Measurements from ENCODE around the gene CCDC9. TPM values are rescaled to one million over a fixed set of nuclear protein-coding genes. Genes with fewer than 3 reads are reported as not detected.
A peak's percentile ranks its signal among the peaks of the same experiment; 100 is the strongest.

Gene CCDC9
- total RNA-seq: 2.3 and 4.4 TPM in 2 replicates

DNA sequence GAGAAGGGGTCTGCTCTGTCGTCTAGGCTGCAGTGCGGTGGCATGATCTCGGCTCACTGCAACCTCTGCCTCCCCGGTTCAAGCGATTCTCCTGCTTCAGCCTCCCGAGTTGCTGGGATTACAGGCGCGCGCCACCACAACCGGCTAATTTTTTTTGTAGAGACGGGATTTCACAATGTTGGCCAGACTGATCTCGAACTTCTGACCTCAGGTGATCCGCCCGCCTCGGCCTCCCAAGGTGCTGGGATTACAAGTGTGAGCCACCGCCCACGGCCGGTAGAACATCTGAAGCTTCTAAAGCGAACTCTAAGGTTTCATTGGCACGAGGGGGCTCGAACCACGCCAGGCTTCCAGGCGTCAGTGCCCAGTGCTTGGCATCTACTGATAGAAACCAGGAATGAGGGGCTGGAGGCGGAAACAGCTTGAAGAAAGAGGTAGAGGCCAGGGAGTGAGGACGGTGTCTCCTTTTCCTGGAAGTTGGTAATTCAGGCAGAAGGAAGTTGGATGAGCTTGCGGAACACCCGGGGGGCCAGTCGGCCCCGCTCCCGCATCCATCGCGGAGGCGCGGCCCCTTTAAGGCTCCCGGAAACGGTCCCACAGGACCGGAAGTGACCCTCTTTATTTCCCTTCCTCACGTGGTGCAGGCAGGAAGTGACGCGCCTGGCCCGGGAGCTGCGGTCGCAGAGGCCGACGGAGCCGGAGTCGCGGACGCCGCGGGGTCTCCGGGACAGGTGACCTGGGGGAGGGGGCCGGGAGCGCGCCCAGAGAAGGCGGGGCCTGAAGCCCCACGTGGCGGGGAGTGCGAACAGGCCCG lies at the start of gene CCDC9:
TSS of gene CCDC9 (plus strand) at position 647 of the 814 bp plus-strand sequence. CDS start 1,876 bp downstream, outside the sequence.
- DNase-seq (ENCODE audit: low read depth in 2 of 2): peak; percentile 94 to 95

DNA sequence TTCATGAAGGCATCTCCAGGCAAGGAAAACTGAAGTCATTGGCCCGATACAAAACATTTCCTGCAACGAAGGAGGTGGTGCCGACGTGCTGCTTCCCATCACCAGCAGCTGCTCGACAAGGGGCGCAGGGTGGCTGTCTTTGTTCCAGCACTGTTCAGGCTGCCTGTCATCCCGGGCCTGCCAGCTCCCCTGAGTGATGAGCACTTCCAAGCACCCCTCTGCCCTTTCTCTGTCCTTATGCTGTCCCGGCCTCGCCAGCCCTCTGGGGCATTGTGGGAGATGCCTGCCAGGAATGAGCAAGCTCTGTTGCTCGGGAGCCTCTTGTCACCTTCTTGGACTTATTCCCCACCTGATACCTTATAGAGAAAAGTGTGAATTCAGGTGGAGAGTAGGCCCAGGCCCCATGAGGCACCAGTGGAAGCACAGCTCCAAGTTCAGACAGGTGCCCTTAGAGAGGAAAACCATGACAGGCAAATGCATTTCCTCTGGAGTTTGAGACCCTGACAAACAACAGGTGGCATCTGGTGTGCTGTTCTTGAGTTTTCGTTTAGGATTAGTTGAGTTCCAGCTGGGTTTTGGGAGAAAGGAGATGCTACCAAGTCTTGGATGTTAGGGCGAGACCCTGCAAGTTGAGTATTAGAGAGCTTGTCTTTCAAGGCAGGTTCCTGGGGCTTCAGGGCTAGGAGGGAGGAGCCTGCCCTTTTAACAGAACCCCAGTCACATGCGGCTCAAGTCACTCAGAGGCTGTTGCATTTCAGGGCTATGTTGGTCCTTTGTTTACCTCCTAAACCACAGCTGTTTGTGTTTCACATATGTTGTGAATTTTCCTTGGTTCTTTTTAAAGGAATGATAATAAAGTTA lies 46.8 kb upstream of the CCDC9 start:
- no peak for DNase-seq (ENCODE audit: low read depth in 2 of 2)

GRCh38 chr19:47210180-47210490 lies 46.2 kb upstream of the CCDC9 start:
- DNase-seq (ENCODE audit: low read depth in 2 of 2): no peak

DNA sequence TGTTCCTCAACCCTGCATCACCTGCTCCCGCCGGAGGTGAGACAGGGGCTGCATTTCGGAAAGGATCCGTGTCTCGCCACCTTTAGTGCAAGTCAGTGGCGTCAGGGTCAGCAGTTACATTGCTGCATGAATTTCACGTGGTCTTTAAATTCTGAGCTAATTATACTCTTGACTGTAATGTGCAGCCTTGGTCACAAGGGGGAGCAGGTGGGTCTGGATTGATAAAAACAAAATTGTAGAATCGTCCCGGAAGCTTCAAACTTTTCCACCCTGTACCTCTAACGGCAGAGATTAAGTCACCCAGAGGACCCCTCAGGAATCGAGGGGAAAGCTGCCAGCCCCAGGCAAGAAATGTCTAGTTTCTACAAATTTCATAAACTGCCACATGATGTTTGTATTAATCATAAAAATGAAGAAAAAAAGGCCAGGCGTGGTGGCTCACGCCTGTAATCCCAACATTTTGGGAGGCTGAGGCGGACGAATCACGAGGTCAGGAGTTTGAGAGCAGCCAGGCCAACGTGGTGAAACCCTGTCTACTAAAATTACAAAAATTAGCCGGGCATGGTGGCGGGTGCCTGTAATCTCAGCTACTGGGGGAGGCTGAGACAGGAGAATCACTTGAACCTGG lies 45.5 kb upstream of the CCDC9 start:
- DNase-seq (ENCODE audit: low read depth in 2 of 2): peak; percentile 65 to 83

GRCh38 chr19:47215581-47215980 lies 40.7 kb upstream of the CCDC9 start:
- no peak for DNase-seq (ENCODE audit: low read depth in 2 of 2)

- no peak for DNase-seq (ENCODE audit: low read depth in 2 of 2)
Measured at GRCh38 chr19:47221080-47221841, 35.1 kb upstream of the CCDC9 start.

DNA sequence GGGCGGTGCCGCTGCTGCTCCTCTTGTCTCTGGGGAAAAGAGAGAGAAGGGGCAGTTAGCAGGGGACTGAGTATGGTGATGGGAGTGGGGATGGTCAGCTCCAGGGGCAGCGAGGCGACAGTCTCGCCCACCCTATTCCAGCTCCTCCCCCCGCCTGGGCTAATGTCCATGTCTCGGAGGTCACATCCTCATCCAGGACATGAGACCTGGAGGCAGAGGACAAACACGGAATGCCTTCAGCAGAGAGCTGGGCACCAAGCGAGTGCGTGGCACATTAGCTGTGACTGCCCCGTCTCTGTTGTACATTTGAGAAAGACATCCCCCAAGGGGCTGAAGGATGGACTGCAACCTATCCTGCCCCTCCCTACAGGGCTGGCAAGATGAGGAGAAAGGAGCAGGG lies 34.4 kb upstream of the CCDC9 start:
- no peak for DNase-seq (ENCODE audit: low read depth in 2 of 2)

DNA sequence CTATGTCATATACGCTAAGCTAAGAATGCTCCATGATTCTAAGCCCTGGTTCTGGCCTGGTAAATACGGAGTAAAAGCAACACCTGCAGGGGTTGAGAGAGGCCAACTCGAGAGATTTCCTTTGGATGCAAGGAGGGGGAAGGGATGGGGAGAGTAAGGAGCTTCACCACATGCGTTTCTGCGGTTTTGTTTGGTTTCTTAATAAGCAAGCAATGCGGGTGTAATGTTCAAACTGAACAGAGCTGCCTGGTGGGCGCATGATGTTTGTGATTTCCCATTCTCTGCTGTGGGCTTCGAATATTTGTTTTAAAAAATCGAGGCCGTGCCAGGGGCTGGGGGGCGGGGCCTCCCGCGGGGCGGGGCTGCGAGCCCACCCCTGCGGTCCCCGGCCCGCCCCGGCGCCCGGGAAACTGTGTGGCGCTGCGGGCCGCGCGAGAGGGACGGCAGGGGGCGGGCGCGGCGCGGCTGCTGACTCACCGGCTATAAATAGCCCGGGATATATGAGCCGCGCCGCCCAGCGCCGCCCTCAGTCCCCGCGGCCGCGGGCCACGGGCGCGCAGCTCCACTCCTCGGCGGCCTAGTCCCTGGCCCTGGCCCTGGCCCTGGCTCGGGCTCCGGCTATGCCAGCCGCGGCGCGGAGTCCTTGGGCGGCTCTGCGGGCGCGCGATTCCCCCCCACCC lies 30.4 kb upstream of the CCDC9 start:
- peak in 1 of 2 donors; percentile 89 for DNase-seq (ENCODE audit: low read depth in 2 of 2)

DNA sequence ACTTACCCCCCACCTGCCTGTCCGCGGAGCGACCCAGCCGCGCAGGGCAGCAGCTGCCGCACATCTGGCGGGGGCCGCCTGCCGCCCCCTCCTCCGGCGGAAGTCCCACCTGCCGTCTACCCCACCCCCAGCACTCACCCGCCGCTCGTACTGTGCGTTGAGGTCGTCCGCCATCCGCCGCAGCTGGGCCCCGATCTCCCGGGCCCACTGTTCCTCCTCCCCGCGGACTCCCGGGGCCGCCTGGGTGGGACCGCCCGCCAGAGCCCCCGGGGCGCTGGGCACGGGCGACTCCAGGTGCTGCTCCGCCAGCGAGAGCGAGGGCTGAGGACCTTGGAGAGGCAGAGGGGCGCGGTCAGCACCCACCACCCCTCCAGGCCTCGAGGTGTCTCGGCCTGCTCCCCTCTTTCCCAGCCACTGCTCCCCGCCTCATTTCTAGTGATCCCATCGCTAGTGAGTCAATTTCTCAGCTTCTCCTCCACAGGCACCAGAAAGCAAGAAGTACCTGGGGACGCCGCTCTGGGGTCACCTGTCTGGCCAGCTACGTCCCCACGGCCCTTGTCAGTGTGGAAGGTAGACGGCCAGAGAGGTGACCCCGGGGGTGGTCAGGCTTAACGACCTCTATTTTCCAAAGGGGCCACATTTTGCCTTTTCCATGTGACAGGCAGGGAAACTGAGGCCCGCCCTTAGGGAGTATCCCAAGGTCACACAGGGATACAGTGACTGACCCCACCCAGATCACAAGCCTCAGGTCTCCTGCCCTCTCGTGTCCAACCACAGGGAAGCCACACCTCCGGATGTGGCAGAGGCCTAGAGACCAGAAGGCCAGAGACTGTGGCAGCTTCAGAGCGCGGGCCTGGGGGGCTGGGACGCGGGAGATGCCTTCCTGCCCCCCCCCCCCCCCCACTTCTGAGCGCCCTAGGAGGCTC lies 29.6 kb upstream of the CCDC9 start:
- peak in 1 of 2 donors; percentile 71 for DNase-seq (ENCODE audit: low read depth in 2 of 2)

DNA sequence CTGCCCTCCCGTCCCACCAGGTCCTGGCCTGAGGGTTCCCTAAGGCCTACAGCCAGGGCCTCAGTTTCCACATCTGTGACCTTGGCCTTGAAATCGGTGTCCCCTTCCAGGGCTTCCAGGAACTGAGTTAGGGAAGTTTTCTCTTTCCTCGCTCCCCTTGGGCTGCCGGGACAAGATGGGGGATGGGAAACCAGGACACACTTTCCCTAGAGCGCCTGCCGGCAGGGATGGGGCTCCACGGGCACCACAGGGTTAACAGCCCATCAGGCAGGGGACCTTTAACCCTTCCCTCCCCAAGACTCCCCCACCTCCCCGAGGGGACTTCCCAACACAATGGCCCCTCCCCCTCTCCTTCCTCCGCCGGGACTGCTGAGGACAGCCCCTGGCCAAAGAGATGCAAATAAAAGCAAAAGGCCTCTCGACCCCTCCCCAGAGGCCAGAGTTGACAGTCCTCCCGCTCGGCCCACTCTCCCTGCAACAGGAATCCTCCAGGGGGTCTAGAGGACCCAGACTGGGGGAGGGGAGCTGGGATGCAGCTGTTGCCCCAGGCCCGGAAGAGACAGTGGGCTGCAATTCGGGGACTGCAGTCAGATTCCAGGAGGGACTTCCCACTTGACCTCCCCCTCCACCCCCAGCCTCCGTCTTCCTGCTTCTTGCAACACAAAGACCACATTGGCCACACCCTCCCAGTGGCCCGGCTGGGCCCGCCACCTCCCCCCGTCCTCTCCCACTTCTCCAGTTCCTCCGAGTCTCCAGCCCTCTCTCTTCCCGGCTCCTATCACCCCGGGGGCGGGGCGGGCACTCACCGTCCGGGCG lies 28.8 kb upstream of the CCDC9 start:
- DNase-seq (ENCODE audit: low read depth in 2 of 2): peak in 1 of 2 donors; percentile 91

DNA sequence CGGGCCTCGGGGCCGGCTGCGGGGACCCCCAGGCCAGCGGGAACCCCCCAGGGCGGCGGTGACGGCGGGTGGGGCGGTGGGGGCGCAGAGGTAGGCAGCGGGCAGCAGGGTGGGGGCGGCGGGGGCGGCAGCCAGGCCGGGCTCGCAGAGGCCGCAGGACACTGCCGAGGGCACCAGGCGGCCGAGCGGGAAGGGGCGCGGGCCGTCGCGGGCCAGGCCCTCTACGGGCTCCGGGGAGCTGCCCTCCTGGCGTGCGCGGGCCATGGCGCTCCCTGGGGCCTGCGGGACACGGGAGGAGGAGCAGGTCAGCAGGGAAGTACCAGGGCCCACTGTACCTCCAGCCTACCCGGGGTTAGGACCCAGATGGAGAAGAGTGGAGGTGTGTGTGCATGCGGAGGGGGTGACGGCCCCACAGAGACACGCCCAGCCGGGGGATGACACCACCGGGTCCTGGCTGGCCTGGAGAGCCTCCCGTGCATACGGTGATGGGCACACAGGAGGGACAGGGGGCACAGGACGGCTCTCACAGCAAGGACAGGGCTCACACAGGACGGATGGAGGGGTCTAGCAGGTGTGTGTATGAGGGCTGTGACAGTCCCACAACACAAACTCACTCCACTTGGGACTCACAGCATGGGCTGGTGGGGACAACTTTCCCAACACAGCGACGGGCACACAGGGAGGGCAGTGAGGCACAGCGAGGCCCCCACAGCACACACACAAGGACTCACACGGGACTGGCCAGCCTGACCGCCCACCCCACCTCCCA lies 28.0 kb upstream of the CCDC9 start:
- DNase-seq (ENCODE audit: low read depth in 2 of 2): peak in 1 of 2 donors; percentile 57

- DNase-seq (ENCODE audit: low read depth in 2 of 2): peak in 1 of 2 donors; percentile 77
Measured at GRCh38 chr19:47228937-47229675, 27.2 kb upstream of the CCDC9 start.

DNA sequence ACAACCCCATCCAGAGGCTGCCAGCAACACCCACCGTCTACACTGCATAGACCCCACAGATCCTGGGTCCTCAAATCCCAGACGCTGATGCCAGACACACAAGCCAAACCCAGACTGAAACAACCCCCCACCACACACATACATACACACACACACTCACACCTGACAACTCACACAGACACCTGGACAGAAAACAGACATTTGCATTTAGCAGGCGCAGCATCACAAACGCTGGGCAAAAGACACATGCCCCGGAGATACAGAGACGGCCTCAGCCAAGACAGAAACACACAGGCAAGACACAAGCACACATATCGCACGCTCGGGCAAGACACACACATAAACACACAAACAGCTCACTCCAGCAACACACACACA lies 26.7 kb upstream of the CCDC9 start:
- DNase-seq (ENCODE audit: low read depth in 2 of 2): no peak

DNA sequence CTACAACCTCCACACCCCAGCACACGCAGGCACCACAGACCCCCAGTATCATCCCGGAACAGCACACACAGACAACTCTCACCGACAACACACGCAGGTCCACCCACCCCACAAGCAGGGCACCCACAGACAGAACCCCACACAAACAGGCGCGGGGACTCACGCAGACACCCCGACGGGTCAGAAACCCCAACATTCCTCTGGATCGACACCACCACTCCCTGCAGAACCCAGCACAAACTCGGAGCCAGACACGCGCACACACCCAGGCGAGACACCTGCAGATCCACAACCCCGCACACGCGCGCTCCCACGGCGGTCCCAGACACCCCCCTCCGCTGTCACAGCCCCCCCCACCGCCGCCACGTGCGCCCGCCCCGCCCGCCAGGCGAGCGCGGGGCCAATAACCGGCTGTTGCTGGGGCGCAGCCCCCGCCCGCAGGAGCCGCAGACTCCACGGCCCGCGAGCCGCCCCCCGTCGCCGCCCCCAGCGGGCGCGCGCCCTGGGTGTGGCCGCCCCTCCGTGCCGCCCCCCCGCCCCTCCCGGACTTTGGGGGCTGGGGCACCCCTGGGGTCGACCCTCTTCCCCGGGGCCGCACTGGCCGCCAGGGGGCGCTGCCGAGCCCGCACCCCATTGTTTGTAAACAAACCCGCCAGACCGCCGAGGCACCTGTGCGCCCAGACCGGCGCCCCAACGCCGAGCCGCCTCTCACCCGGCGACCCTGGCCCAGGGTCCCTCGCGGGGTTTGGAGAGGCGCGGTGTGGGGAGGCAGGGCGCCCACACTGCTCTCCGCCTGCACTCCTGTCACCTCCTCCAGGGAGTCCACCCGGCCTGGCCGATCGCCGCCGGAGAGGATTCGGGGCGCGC lies 26.0 kb upstream of the CCDC9 start:
- DNase-seq (ENCODE audit: low read depth in 2 of 2): peak in 1 of 2 donors; percentile 74

- DNase-seq (ENCODE audit: low read depth in 2 of 2): no peak
Measured at GRCh38 chr19:47230921-47231214, 25.5 kb upstream of the CCDC9 start, which contains the start of gene BBC3. Gene BBC3 (minus strand): TSS chr19:47231199. CDS start chr19:47228431, 2,768 bp downstream.
